Measurements from ENCODE around the gene PRKG1.

PRKG1 gene

DNA sequence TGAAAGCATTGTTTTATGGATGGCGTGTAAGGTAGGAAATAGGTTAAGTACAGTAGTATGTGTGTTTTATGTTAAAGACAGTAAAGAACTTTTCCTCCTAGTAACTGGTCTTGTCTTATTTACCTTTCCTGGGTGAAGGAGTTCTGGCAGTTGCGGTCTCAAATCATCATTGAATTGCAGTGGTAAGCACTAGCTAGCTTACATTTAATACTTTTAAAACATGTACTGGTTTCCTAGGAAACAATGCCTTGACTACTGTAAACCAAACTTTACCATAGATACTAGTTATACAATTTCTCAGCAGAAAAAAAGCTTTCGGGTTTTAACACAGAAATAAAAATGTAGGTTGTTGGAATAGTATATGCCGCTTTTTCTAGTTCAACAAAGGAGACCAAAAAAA, 37.7 kb downstream of the PRKG1 start:
- no peak for DNase-seq
- no peak overlapping the region for H3K27ac ChIP-seq (ENCODE audit: low read length)
- no peak overlapping the region for H2AFZ ChIP-seq (ENCODE audit: low read depth, low read length)
- no peak for ATAC-seq (ENCODE audit: insufficient read depth, low read depth)
- H3K4me1 ChIP-seq (ENCODE audit: insufficient read depth, low read length) = no peaks in the 10 kb centered on the region
- H4K20me1 ChIP-seq (ENCODE audit: insufficient read depth, low read length) = no peaks in the 10 kb centered on the region
- no peaks in the 10 kb centered on the region for H3K79me2 ChIP-seq (ENCODE audit: insufficient read depth, low read length)
- no peaks in the 10 kb centered on the region for H3K9me3 ChIP-seq (ENCODE audit: insufficient read depth, low read length, severe bottlenecking)
- H3K4me3 ChIP-seq (ENCODE audit: low read depth in 1 of 2, low read length in 2 of 2) = no peak overlapping the region
- TF ChIP-seq EZH2 (IDR thresholded peaks at IDR 0.05; ENCODE audit: borderline replicate concordance, low read depth, low read length, severe bottlenecking) = no peak
- TF ChIP-seq, protein P1, sequence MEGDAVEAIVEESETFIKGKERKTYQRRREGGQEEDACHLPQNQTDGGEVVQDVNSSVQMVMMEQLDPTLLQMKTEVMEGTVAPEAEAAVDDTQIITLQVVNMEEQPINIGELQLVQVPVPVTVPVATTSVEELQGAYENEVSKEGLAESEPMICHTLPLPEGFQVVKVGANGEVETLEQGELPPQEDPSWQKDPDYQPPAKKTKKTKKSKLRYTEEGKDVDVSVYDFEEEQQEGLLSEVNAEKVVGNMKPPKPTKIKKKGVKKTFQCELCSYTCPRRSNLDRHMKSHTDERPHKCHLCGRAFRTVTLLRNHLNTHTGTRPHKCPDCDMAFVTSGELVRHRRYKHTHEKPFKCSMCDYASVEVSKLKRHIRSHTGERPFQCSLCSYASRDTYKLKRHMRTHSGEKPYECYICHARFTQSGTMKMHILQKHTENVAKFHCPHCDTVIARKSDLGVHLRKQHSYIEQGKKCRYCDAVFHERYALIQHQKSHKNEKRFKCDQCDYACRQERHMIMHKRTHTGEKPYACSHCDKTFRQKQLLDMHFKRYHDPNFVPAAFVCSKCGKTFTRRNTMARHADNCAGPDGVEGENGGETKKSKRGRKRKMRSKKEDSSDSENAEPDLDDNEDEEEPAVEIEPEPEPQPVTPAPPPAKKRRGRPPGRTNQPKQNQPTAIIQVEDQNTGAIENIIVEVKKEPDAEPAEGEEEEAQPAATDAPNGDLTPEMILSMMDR (IDR thresholded peaks at IDR 0.05; ENCODE audit: borderline replicate concordance, extremely low read depth, low read length, poor library complexity, severe bottlenecking) = no peak
- H3K27me3 ChIP-seq (ENCODE audit: insufficient read depth, low read length, poor library complexity) = no peaks in the 10 kb centered on the region
- no peaks in the 10 kb centered on the region for H3K36me3 ChIP-seq (ENCODE audit: insufficient read depth, low read length)
- no peak overlapping the region for H3K9ac ChIP-seq (ENCODE audit: low read depth, low read length)
- no peak overlapping the region for H3K4me2 ChIP-seq (ENCODE audit: insufficient read depth, low read length)

DNA sequence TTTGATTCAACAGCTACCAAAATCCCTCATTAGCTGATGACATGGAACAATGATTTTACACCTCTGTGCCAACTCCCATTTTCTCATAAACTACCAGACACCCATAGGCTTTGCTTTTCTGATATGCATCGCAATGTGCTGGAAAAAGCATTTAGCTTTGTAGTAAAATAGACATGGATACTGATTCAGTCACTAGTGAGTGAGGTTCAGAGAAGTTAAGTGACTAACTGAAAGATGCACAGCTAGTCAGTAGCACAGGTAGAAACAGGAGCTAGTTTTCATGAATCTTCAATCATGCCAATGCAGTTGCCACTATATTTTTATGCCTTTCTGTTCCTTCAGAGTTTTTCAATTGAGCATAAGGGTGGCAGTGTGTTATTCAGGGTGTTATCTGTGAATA, 38.7 kb downstream of the PRKG1 start:
- TF ChIP-seq EZH2 (IDR thresholded peaks at IDR 0.05; ENCODE audit: borderline replicate concordance, low read depth, low read length, severe bottlenecking) = no peak
- TF ChIP-seq, protein P1 (IDR thresholded peaks at IDR 0.05; ENCODE audit: borderline replicate concordance, extremely low read depth, low read length, poor library complexity, severe bottlenecking) = no peak
- Histone ChIP-seq H3K79me2 (ENCODE audit: insufficient read depth, low read length) (no peaks in the 10 kb centered on the region), H3K4me1 (ENCODE audit: insufficient read depth, low read length) (no peaks in the 10 kb centered on the region), H3K4me2 (ENCODE audit: insufficient read depth, low read length) (no peak overlapping the region), H3K9me3 (ENCODE audit: insufficient read depth, low read length, severe bottlenecking) (no peaks in the 10 kb centered on the region), H2AFZ (ENCODE audit: low read depth, low read length) (no peak overlapping the region), H3K4me3 (ENCODE audit: low read depth in 1 of 2, low read length in 2 of 2) (no peak overlapping the region), H4K20me1 (ENCODE audit: insufficient read depth, low read length) (no peaks in the 10 kb centered on the region), H3K27me3 (ENCODE audit: insufficient read depth, low read length, poor library complexity) (no peaks in the 10 kb centered on the region), H3K9ac (ENCODE audit: low read depth, low read length) (no peak overlapping the region), H3K36me3 (ENCODE audit: insufficient read depth, low read length) (no peaks in the 10 kb centered on the region), H3K27ac (ENCODE audit: low read length) (no peak overlapping the region)
- ATAC-seq (ENCODE audit: insufficient read depth, low read depth) = no peak
- no peak for DNase-seq

DNA sequence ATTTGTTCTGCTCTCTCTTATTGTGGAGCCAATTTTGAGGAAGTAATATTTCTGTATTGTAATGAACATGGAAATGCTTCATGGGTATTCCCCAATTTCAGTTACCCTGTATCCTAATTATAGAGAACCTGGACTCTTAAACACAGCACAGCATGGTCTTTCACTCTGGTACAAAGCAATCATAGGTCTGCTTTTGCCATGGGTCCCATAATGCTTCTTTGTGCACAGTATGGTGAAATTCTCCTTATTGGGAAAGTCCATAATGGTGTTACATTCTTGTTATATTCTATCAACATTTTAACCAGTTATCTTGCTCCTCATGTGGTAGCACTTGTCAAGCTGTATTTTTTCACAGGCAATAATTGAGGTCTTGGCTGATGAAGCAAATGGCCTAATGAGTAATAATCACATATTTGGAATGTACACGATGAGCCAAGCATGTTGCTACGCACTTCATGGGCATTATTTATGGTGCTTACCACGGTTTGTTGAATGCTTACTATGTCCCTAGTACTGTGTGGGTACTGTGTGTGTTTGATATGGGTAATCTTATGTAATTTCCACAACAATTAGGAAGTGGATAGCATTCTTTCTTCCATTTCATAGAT, 42.9 kb downstream of the PRKG1 start:
- TF ChIP-seq, protein P1 (IDR thresholded peaks at IDR 0.05; ENCODE audit: borderline replicate concordance, extremely low read depth, low read length, poor library complexity, severe bottlenecking) = no peak
- TF ChIP-seq EZH2 (IDR thresholded peaks at IDR 0.05; ENCODE audit: borderline replicate concordance, low read depth, low read length, severe bottlenecking) = no peak
- no peaks in the 10 kb centered on the region for H3K4me1 ChIP-seq (ENCODE audit: insufficient read depth, low read length)
- H3K27me3 ChIP-seq (ENCODE audit: insufficient read depth, low read length, poor library complexity) = no peaks in the 10 kb centered on the region
- DNase-seq = no peak
- H3K79me2 ChIP-seq (ENCODE audit: insufficient read depth, low read length) = no peaks in the 10 kb centered on the region
- H2AFZ ChIP-seq (ENCODE audit: low read depth, low read length) = no peak overlapping the region; the same call in 1 of the 2 replicates
- no peak overlapping the region for H3K9ac ChIP-seq (ENCODE audit: low read depth, low read length)
- no peaks in the 10 kb centered on the region for H3K36me3 ChIP-seq (ENCODE audit: insufficient read depth, low read length)
- no peak overlapping the region for H3K4me2 ChIP-seq (ENCODE audit: insufficient read depth, low read length)
- no peak overlapping the region for H3K4me3 ChIP-seq (ENCODE audit: low read depth in 1 of 2, low read length in 2 of 2)
- H3K9me3 ChIP-seq (ENCODE audit: insufficient read depth, low read length, severe bottlenecking) = no peaks in the 10 kb centered on the region
- H3K27ac ChIP-seq (ENCODE audit: low read length) = no peak overlapping the region
- no peak for ATAC-seq (ENCODE audit: insufficient read depth, low read depth)
- no peaks in the 10 kb centered on the region for H4K20me1 ChIP-seq (ENCODE audit: insufficient read depth, low read length)
